Measurements from ENCODE around the gene FBXO31. TPM values are rescaled to one million over a fixed set of nuclear protein-coding genes. Genes with fewer than 3 reads are reported as not detected.

Gene FBXO31
- total and polyA plus RNA-seq, 2 of the 8 experiments (the other 6 are each of a cell fraction or from before 2014, with no cell fraction given): 8.3 to 21.6 TPM

DNA sequence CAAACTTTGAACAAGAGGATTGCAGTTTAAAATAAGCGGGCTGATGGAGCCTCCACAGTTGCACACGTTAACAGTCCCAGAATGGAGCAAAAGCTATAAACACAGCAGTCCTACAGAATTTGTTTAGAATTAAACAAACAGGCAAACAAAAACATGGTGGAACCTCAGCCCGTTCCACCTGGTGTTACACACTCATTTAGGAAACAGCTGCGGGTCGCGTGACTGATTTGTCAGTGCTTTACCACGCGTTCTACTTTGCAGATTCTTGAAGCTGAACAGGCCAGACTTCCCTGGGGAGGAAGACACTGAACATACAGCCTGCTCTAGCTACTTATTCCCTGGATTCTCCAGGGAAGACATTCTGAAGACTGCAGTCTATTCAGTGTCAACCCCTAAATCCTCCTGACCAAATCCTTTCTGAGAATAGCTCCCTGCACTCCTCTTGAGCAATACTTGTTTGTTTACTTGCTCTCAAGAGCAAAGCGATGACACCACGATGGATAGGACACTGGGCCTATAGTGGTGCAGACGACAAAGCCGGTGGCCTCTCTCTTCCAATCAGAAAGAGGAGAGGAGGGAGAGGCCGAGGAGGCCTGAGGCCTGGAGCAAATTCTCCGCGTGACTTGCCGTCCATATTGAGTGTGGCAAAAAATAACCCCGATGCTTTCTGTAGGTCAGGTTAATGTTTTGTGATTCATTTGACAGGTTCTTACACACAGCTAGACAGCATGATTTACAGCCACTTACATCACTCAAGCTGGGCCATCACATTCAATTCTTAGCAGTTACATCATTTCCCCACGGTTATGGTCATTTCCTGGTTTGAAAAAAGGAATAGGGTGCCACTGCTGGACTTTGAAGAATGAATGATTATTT is 4.6 kb upstream of the FBXO31 start (continued):
- no peak for TF ChIP-seq CHD1 (IDR thresholded peaks at IDR 0.05; ENCODE audit: low read depth, low read length)
- TF ChIP-seq SIRT6 (IDR thresholded peaks at IDR 0.05; ENCODE audit: low read length): no peak
- TF ChIP-seq FOSL1 (IDR thresholded peaks at IDR 0.05; ENCODE audit: insufficient read depth, low read depth, low read length): no peak
- no peak for TF ChIP-seq KDM5A (IDR thresholded peaks at IDR 0.05; ENCODE audit: low read length)
- no peak for TF ChIP-seq NANOG (IDR thresholded peaks at IDR 0.05; ENCODE audit: insufficient read depth, low read depth, low read length, poor library complexity, severe bottlenecking)
- TF ChIP-seq, protein P1, sequence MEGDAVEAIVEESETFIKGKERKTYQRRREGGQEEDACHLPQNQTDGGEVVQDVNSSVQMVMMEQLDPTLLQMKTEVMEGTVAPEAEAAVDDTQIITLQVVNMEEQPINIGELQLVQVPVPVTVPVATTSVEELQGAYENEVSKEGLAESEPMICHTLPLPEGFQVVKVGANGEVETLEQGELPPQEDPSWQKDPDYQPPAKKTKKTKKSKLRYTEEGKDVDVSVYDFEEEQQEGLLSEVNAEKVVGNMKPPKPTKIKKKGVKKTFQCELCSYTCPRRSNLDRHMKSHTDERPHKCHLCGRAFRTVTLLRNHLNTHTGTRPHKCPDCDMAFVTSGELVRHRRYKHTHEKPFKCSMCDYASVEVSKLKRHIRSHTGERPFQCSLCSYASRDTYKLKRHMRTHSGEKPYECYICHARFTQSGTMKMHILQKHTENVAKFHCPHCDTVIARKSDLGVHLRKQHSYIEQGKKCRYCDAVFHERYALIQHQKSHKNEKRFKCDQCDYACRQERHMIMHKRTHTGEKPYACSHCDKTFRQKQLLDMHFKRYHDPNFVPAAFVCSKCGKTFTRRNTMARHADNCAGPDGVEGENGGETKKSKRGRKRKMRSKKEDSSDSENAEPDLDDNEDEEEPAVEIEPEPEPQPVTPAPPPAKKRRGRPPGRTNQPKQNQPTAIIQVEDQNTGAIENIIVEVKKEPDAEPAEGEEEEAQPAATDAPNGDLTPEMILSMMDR (IDR thresholded peaks at IDR 0.05; ENCODE audit: control extremely low read depth in 1 of 3, insufficient read depth in 1 of 3, low read depth in 1 of 3, low read length in 3 of 3): no peak
- TF ChIP-seq CEBPB (IDR thresholded peaks at IDR 0.05; ENCODE audit: low read depth, low read length): peak; percentile 100
- peak; percentile 52; the same call in 1 of the 2 replicates for TF ChIP-seq TBP (IDR thresholded peaks at IDR 0.05; ENCODE audit: low read depth, low read length)
- TF ChIP-seq KDM1A (IDR thresholded peaks at IDR 0.05; ENCODE audit: borderline replicate concordance, low read length): no peak
- TF ChIP-seq, protein P2, sequence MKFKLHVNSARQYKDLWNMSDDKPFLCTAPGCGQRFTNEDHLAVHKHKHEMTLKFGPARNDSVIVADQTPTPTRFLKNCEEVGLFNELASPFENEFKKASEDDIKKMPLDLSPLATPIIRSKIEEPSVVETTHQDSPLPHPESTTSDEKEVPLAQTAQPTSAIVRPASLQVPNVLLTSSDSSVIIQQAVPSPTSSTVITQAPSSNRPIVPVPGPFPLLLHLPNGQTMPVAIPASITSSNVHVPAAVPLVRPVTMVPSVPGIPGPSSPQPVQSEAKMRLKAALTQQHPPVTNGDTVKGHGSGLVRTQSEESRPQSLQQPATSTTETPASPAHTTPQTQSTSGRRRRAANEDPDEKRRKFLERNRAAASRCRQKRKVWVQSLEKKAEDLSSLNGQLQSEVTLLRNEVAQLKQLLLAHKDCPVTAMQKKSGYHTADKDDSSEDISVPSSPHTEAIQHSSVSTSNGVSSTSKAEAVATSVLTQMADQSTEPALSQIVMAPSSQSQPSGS (IDR thresholded peaks at IDR 0.05; ENCODE audit: low read length): no peak
- no peak for TF ChIP-seq KDM4A (IDR thresholded peaks at IDR 0.05; ENCODE audit: low read depth, low read length, severe bottlenecking)
- no peak for TF ChIP-seq RXRA (IDR thresholded peaks at IDR 0.05; ENCODE audit: insufficient read depth, low read depth, low read length)
- peak; percentile 15; the same call in 1 of the 2 replicates for TF ChIP-seq MAX (IDR thresholded peaks at IDR 0.05)
- TF ChIP-seq RBBP5 (IDR thresholded peaks at IDR 0.05; ENCODE audit: borderline replicate concordance, low read depth, low read length): 0 out of 2 replicates have a peak, but pooled peaks have one; percentile 21
- TF ChIP-seq NRF1 (IDR thresholded peaks at IDR 0.05; ENCODE audit: low read depth, low read length): no peak
- TF ChIP-seq PHF8 (conservative IDR thresholded peaks at IDR 0.05; ENCODE audit: low read depth, low read length): no peak
- no peak for TF ChIP-seq RNF2 (IDR thresholded peaks at IDR 0.05; ENCODE audit: borderline replicate concordance, low read depth, low read length, missing control alignments, poor library complexity, severe bottlenecking)
- peak; percentile 82 for TF ChIP-seq CREB1 (IDR thresholded peaks at IDR 0.05)
- TF ChIP-seq POLR2AphosphoS5 (IDR thresholded peaks at IDR 0.05; ENCODE audit: low read depth, low read length): peak; percentile 29; the same call in 1 of the 2 replicates

Measured in H1 (cell line).